H1 (cell line): Measurements from ENCODE around the gene STAC2. TPM values are rescaled to one million over a fixed set of nuclear protein-coding genes. Genes with fewer than 3 reads are reported as not detected.

Source experiments
- ASH2L ChIP-seq: fragments of 200-600, 300-600 bp; sonication (generic); IDR thresholded peaks from one replicate; pipeline ENCODE4 v1.7.1; 2017; ENCODE audit warnings: low read length
- EGR1 ChIP-seq: IDR thresholded peaks from 2 replicates; pipeline ENCODE4 v1.6.1; 2011; ENCODE audit warnings: low read depth, low read length, borderline replicate concordance
- NRF1 ChIP-seq: IDR thresholded peaks from 2 replicates; pipeline ENCODE4 v1.6.1; 2011; ENCODE audit warnings: mild to moderate bottlenecking, low read depth, low read length, improper control_type of control experiment
- PHF8 ChIP-seq: fragments of 200-600 bp; sonication (generic); conservative IDR thresholded peaks from 2 replicates; pipeline ENCODE4 v1.7.1; 2012; ENCODE audit warnings: low read depth, mild to moderate bottlenecking, inconsistent platforms, low read length, moderate library complexity
- RBBP5 ChIP-seq: IDR thresholded peaks from 2 replicates; pipeline ENCODE4 v1.7.1; 2012; ENCODE audit warnings: low read depth, mild to moderate bottlenecking, inconsistent platforms, low read length, moderate library complexity, borderline replicate concordance
- SAP30 ChIP-seq: fragments of 300-600 bp; sonication (generic); IDR thresholded peaks from 2 replicates; pipeline ENCODE4 v1.7.1; 2012; ENCODE audit warnings: low read length, moderate library complexity, mild to moderate bottlenecking, inconsistent platforms; ENCODE audit not compliant: insufficient read depth, insufficient replicate concordance
- SIN3A ChIP-seq, 2 experiments: IDR thresholded peaks in 1 of 2; conservative IDR thresholded peaks in 1 of 2; 2 replicates each; pipeline ENCODE4 v1.6.1; 2011 to 2012; ENCODE audit warnings: low read length in 2 of 2, improper control_type of control experiment in 1 of 2, low read depth in 1 of 2, mild to moderate bottlenecking in 1 of 2
- polyA plus RNA-seq, 7 experiments: library from polyadenylated mRNA; depleted of rRNA in 3 of 7; stranded (reverse) in 5 of 7; unstranded in 2 of 7; fragments of >200 nt in 5 of 7; fragments of 200-250 nt in 2 of 7; gene quantifications; 1 replicate in 5 of 7; 2 replicates in 1 of 7; 4 replicates in 1 of 7; pipeline versions ENCODE4 v1.2.1 to v1.2.3, GENCODE V29; 2011 to 2013; ENCODE audit warnings: missing spikeins in 2 of 7, mixed read lengths in 2 of 7
- total RNA-seq: library from RNA; stranded (reverse); fragmentation: NEBNext Ultra II Directional; extraction: Animal tissue kit (Norgen Biotek cat#: 25700); gene quantifications from 2 replicates; pipeline ENCODE4 v1.2.1, GENCODE V29; 2021
- TF ChIP-seq, protein P1 (sequence below): IDR thresholded peaks from 2 replicates; pipeline ENCODE4 v1.6.1; 2011; ENCODE audit warnings: low read length, improper control_type of control experiment
- TF ChIP-seq, protein P2 (sequence below): IDR thresholded peaks from 2 replicates; pipeline ENCODE4 v1.6.1; 2011; ENCODE audit warnings: low read depth, mild to moderate bottlenecking, low read length; ENCODE audit not compliant: insufficient read depth

STAC2 gene
- total and polyA plus RNA-seq, 2 of the 8 experiments (the other 6 are each of a cell fraction or from before 2014, with no cell fraction given), result 1.5 to 6.0 TPM

DNA sequence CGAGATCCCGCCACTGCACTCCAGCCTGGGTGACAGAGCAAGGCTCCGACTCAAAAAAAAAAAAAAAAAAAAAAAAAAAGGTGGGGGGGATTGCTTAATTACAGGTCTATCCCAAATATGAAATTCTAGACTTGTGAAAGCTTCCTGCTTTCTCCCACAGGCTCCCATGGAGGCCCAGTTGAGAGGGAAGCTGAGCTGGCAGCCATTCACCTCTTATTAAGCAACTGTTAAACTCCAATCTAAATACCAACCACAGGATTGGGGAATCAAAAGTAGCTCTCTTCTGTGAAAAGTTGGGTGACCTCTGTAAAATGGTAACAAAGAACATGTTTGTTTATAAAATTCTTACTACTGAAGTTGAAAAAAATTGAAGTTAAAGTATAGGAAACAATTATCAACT lies 45.8 kb upstream of the STAC2 start (continued):
- TF ChIP-seq, protein P1, sequence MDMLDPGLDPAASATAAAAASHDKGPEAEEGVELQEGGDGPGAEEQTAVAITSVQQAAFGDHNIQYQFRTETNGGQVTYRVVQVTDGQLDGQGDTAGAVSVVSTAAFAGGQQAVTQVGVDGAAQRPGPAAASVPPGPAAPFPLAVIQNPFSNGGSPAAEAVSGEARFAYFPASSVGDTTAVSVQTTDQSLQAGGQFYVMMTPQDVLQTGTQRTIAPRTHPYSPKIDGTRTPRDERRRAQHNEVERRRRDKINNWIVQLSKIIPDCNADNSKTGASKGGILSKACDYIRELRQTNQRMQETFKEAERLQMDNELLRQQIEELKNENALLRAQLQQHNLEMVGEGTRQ, result no peak
- TF ChIP-seq ASH2L (no peak), NRF1 (no peak), SIN3A (conservative IDR thresholded peaks at IDR 0.05 in 1 of 2, IDR thresholded peaks at IDR 0.05 in 1 of 2; ENCODE audit: low read depth in 1 of 2, low read length in 2 of 2) (no peak), SAP30 (no peak), RBBP5 (no peak), PHF8 (no peak), EGR1 (no peak)
- TF ChIP-seq, protein P2, sequence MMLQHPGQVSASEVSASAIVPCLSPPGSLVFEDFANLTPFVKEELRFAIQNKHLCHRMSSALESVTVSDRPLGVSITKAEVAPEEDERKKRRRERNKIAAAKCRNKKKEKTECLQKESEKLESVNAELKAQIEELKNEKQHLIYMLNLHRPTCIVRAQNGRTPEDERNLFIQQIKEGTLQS, result no peak
